GM19463 (cell line): ENCODE measurements around the gene SERBP1.
"Not testable (repeated sequence)": the region's sequence is repeated elsewhere in the genome, so short reads cannot be mapped to it uniquely, and the experiment has no call there.

Experiments used
- ATAC-seq: cut with Tn5 transposase; IDR thresholded peaks from one replicate; pipeline ENCODE4 v1.9.1; 2021; ENCODE audit warnings: mild to moderate bottlenecking, moderate library complexity; ENCODE audit not compliant: unreplicated experiment

The SERBP1 gene

DNA sequence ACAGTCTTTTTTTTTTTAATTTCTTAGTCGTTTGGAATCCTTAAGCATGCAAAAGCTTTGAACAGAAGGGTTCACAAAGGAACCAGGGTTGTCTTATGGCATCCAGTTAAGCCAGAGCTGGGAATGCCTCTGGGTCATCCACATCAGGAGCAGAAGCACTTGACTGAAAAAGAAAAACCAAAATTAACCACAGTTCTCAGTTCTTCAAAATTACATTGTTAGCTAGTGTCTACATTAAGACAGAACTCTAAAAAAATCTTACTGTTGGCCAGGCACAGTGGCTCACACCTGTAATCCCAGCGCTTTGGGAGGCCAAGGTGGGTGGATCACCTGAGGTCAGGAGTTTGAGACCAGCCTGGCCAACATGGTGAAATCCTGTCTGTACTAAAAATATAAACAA, 17.1 kb downstream of the SERBP1 start:
- ATAC-seq: not testable (repeated sequence)

DNA sequence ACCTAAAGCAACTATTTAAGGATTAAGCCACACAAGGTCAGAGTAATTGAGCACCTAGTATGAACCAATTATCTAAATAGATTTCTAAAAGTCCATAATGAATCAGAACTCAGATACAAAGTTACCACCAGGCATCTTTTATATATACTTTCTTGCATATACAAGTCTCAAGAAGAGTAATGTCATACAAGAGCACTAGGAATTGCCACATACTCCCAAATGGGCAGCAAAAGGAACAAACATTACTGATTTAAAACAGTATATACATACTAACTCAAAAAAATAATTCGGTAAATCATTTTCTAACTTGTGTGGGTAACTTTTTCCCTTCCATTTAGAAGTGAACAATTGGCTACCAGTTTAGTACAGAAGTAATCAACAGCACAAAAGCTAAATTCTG, 22.1 kb downstream of the SERBP1 start:
- no peak for ATAC-seq

DNA sequence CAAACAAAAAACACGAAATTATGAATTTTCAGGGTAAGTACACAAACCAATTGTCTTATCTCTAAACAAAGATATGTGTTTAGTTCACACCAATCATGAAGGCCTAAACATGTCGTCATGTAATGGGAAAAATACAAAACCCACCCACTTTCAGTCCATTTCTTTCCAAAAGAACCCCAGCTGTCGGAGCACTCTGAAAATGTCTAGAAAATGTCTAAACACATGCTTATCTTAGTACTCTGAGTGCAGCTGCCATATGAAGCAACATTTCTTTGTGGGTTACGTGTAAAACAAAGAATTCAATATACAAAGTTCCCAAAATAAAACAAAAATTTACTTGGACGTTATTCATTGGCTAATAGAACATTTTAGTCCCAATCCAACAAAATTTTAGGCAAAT, 22.7 kb downstream of the SERBP1 start:
- ATAC-seq: no peak

DNA sequence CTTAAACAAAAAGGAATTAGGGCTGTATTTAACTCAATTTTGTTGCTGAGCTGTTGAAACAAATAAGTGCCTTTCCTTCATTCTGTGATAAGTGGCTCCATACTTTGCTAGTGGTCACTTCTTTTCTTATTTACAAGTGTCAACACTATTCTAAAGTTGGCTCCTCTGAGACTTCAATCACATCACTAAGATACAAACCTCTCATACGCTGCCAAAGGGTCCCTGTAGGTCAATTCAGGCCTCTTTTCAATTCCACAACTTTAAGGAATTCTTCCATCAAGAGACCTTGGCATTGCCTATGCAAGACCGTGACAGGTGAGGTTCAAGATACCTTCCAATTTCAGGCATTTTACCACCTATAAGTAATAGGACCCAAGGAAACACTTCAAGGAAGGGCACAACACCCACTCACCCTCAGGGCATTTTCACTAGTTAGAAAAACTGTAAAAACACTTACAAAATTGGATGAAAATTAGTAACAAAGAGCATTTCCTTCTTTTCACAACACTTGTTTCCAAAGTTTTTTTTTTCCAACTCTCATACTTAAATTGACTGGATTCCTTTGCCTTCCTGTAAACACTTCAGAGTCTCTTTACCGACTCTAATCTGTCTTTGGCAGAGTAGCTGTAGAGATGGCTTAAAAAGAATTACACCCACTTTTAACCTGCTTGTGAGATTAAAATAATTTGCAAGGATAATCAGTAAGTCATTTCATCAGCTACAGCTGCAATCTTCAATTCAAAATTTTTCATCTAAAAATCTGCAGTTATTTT, 24.5 kb downstream of the SERBP1 start:
- no peak for ATAC-seq

DNA sequence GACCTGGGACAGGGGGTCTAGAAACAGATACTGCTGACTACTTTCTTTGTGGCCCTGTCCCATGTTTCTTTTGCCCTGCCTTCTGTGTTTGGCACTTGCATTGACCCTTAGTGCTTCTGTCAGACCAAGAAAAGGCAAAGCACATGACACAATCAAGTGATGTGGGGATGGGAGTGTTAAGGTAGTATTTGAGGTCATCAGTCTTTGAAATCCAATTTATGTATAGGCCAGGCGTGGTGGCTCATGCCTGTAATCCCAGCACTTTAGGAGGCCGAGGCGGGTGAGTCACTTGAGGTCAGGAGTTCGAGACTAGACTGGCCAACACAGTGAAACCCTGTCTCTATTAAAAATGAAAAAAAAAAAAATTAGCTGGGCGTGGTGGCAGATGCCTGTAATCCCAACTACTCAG, 26.0 kb downstream of the SERBP1 start:
- ATAC-seq: no peak

DNA sequence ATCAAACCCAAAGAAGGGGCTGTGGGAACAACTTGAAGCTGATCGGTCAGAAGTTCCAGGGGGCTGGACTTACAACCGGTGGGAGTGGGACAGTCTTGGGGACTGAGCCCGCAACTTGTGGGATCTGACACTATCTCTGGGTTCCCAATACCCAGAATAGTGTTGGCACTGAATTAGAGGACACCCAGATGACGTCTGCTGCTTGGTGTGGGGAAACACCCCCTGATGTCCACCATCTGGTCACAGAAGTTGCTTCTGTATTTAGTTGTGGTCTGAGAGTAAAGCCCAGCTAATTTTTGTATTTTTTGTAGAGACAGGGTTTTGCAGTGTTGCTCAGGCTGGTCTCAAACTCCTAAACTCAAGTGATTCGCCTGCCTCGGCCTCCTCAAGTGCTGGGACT, 28.8 kb downstream of the SERBP1 start:
- no peak for ATAC-seq

DNA sequence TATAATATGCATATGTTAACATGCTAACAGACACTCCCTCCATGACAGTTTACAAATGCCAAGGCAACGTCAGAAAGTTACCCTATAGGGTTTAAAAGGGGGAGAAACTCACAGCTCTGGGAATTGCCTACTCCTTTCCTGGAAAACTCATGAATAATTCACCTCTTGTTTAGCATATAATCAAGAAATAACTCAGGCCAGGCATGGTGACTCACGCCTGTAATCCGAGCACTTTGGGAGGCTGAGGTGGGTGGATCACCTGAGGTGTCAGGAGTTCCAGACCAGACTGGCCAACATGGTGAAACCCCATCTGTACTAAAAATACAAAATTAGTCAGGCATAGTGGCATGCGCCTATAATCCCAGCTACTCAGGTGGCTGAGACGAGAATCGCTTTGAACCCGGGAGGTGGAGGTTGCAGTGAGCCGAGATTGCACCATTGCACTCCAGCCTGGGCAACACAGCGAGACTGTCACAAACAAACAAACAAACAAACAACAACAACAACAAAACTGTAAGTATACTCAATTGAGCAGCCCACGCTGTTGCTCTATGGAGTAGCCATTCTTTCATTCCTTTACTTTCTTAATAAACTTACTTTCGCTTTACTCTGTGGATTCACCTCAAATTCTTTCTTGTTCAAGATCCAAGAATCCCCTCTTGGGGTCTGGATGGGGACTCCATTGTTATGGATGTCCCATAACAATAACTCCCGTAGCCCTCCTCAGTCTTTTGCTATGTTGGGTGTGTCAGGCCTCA, 30.0 kb downstream of the SERBP1 start:
- not testable (repeated sequence) for ATAC-seq

DNA sequence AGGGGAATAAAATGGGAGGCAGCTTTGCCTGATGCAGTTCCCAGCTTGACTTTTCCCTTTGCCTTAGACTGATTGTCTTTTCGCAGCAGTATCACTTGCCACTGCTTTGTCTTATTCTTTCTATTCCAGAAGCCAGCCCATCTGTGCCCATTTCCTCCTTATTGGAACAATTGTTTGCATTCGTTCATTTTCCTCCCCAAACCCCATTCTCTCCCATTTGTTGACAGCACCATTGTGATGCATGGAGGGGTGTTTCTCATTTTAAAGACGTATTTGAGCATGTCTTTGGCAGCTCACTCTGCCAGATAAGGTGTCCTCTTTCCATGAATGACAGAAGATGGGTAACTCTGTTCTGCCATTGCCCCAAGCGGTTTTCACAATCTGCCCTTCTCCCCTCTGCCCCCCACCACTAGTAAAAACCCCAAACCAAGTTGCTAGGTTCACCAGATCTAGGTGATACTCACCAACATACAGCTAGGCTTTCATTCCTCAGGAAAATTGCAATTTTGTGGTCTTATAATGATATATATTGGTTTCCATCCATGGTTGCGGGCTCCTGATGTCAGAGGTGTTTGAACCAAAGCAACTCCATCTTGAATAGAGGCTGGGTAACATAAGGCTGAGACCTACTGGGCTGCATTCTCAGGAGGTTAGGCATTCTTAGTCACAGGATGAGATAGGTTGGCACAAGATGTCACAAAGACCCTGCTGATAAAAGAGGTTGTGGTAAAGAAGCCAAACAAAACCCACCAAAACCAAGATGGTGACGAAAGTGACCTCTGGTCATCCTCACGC, 30.8 kb downstream of the SERBP1 start:
- no peak for ATAC-seq

DNA sequence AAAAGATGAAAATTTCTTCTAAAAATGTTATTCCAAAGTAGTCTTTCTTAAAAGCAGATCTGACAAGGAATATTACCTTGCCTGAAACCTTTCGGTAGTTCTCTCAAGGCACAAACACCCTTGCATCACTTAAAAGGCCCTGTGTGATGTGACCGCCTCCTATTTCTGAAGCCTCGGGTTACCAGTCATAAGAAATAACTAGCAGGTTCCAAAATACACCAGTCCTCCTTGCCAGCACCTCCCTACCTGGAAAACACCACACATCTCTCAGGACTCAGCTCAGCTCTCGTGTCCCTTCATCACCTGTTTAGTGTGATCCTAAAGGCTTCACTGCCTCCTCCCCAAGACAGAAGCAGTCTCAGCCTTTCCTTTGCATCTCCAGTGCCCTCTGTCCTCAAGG, 35.7 kb downstream of the SERBP1 start:
- ATAC-seq: no peak

DNA sequence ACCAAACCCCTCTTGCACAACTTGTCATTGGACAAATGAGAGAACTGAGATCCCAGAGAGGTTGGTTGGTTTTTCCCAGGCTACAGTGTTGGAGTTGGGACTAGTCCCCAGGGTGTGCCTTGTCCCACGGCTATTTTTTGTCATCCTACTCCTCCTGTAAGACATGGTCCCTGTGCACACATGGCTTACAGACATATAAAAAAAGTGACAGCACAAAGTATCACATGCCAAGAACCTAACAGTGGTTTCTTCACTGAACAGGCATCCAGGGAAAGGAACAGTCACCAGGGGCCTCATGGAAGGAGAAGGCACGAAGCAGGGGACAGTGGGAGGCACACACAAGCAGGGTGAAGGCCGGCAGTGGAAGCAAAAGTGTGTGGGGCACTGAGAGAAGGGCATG, 36.5 kb downstream of the SERBP1 start:
- ATAC-seq: no peak

DNA sequence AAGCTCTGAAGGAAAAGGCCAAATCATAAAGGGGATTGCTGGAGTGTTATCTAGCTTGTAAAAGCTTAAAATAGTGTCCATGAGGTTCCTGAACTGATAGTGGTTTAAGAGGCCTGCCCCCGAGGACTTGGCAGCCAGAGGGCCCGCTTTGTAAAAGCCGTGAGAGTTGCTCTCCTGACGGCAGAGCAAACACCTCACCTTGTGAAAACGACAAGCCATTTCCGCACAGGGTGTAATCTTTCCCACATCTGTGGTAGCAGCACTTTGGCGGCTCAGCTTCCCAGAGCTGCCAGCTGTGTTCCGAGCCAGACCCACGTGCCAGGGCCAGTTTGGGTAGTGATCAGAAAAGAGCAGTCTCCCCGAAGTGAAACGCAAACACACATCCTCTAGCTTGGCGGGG, 37.0 kb downstream of the SERBP1 start:
- no peak for ATAC-seq

DNA sequence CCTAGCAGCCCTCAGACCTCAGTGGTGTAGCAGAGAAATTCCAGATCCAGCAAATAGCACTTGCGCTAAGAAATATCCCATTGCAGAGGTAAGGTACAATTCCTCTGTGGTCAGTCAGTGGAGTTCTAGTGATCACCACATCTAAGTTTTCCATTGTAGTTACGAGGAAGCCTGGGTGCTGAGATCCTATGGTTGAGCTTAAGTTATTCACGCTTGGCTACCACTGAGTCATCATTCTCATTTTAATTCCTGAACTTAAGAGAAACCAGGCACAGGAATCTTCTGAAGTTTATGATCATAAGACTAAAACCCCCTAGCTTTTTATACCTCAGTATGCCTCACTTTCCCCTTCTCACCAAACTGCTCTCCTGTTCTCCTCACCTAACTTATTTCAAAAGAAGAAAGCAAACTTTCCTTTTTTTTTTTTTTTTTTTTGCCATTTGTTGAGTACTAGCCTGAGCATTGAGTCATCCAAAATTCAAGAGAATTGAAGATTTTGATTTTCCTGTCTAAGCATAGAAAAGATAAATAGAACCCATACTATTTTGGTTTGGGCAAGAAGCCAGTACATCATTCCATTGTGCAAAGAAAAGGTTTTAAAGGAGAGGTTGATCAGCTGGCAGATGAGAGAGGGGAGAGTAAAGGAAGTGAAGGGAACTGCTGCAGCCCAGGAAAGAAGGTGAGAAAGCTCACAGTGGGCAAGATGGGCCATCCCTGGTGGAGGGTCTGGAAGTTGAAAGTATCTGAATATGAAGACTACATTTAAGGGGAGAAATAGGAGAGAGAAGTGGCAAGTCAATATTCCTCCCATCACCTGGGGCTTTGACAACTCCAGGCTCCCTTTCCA, 39.9 kb downstream of the SERBP1 start:
- no peak for ATAC-seq

DNA sequence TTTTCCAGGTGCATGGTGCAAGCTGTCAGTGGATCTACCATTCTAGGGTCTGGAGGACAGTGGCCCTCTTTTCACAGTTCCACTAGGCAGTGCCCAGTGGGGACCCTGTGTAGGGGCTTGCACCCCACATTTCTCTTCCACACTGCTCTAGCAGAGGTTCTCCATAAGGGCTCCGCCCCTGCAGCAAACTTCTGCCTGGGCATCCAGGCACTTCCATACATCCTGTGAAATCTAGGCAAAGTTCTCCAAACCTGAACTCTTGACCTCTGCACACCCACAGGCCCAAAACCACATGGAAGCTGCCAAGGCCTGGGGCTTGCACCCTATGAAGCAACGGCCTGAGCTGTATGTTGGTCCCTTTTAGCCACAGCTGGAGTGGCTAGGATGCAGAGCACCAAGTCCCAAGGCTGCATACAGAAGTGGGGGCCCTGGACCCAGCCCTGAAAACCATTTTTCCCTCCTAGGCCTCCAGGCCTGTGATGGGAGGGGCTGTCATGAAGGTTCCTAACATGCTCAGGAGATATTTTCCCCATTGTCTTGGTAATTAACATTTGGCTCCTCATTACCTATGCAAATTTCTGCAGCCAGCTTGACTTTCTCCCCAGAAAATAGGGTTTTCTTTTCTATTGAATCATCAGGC, 46.1 kb downstream of the SERBP1 start:
- ATAC-seq: no peak

DNA sequence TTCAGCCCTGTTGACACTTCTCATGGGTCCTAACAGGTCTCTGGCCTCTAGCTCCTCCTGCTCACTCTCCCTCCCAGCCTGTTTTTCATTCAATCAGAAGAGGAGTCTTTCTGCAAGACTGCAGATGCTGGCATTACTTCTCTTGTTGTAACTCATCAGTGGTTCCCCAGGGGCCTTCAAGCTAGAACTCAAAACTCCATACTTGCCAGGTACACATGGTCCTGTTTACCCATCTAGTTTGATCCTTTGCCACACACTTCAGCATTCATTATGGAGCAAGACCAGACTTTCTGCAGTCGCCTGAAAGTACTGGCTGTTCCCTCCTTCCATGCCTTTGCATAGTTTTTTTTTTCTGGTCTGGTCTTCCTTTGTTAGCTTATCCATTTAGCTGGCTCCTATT, 47.9 kb downstream of the SERBP1 start:
- ATAC-seq: no peak

DNA sequence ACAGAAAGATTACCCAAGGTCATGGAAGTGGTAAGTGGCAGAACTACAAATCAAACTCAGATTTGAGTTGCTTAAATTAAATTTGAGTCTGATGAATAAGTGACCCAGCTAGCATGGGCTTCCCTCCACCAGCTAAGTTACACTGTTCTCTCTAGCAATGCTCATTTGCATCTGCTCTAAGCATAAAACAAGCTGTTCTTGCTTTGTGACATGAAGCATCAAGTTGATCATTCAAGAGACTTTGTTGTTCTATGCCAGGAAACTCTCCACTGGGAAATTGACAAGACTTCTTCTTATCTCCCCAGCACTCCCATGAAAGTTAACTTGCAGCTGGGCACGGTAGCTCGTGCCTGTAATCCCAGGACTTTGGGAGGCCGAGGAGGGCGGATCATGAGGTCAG, 49.0 kb downstream of the SERBP1 start:
- no peak for ATAC-seq

DNA sequence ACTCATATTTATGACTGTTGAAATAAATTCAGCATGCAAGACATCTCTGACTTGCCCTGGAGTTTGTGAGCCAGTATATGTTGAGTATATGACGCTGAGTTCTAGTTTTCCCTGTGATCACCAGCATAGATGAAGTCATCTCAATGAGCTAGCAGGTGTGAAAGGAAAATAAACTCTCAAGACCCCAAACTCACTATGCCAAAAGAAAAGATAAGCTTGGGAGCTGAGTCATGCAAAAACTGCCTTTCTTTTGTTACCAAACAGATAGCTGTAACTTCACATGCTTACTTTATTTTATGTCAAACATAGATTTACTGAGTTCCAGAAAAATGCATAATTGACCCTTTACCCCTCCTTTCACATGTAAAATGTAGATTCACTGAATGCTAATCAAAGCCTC, 52.9 kb downstream of the SERBP1 start:
- no peak for ATAC-seq

DNA sequence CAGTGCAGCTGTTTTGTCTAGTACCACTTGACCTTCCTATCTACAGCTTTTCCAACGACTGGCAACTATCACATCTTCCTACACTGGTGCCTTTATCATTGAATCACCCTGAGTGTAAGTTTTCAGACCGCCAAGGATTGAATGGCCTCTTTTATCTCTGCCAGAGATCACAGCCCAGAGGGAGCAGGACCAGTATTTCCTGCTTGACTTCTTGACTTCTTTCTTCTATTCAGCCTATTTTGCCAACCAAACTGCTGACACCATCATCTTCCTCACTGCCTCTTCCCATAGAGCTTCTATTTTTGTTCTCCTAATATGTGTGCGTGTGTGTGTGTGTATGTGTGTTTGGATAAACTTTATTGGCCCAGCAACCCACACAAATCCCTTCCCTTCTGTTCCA, 53.8 kb downstream of the SERBP1 start:
- no peak for ATAC-seq

DNA sequence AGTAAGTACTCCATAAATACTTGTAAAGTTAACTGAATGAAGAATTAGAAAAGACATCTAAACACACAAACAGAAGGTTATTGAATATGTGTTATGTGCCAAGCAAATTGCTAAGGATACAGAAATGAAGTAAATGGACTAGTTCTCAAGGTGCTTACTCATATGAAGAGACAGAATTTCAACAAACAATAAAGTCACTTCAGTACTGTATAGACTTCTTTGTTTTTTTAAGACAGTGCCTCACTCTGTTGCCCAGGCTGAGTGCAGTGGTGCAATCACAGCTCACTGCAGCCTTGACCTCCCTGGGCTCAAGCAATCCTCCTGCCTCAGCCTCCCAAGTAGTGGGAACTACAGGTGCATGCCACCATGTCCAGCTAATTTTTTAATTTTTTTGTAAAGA, 57.3 kb downstream of the SERBP1 start:
- no peak for ATAC-seq

DNA sequence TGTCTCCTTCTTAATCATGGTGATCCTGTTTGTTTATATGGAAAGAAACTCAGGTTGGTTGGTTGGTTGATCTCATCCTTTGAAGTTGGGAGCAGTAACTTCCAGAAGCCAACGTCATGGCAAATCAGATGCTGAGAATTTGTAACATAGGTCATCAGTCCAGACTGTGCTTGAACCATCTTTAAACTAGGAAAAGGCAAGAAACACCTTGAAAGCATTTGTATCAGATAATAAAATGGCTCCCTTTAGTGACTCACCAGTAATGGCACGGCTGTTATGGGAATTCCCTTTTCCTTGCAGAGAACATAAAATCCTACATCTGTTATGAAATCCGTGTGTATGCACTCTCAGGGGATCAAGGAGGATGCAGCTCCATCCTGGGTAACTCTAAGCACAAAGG, 58.1 kb downstream of the SERBP1 start:
- ATAC-seq: no peak

DNA sequence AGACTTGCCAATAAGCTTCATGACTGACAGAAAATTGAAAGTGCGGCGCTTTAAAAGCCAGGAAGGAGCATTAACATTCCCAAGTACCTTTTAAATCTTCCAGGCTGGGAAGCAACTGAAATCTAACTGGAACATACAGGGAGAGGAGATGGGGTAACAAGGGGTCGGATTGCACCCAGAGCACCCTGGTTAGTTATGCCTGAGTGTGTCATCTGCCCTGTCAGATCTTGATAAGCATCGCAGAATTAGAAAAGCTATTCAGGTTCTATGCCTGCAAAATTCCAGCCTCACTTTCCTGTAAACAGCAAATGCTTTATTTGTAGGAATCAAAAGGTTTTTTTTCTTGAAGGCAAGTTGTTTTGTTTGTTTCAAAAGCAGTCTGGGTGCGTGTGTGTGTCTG, 58.5 kb downstream of the SERBP1 start:
- ATAC-seq: no peak
